GM21367 (cell line): Measurements from ENCODE around the gene KASH5.
"Not testable (repeated sequence)": the region's sequence is repeated elsewhere in the genome, so short reads cannot be mapped to it uniquely, and the experiment has no call there.

ENCODE experiments used
- ATAC-seq: cut with Tn5 transposase; IDR thresholded peaks from one replicate; pipeline ENCODE4 v1.9.1; 2021; ENCODE audit not compliant: unreplicated experiment

The KASH5 gene

DNA sequence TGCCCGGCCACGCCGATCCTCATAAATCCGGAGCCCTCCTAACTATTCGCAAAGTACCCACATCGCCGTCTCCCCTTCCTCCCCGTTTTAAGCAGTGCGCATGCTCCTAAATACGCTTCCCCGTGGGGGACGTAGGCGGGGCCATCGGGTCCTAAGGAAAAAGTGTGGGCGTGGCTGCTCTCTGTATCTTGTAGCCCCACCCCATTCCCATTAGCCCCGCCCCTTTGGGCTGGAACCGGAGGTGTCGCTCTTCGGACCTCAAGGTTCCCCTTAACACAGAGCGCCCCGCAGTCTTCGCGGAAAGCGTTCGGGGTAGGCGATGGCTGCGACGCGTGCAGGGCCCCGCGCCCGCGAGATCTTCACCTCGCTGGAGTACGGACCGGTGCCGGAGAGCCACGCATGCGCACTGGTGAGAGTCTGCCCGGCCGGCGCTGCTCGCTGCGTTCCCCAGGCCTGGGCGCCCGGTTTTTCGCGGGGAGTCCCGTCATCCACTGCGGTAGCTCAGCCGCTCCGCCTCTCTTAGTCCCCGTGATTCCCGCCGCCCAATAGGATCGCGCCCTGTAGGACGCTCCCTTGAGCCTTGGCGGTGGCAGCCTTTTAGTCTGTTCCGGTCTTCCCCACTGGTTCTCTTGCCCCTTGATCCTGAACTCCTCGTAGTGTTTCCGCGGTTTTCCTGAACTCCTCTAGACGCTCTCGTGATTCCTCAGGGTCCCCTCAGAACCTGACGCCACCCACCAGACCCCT, 65.1 kb downstream of the KASH5 start, which contains the start of gene ALDH16A1:
ALDH16A1 (plus strand) TSS at position 213 of the 744 bp plus-strand sequence; CDS start at position 320, 107 bp downstream.
- ATAC-seq = peak; percentile 79

DNA sequence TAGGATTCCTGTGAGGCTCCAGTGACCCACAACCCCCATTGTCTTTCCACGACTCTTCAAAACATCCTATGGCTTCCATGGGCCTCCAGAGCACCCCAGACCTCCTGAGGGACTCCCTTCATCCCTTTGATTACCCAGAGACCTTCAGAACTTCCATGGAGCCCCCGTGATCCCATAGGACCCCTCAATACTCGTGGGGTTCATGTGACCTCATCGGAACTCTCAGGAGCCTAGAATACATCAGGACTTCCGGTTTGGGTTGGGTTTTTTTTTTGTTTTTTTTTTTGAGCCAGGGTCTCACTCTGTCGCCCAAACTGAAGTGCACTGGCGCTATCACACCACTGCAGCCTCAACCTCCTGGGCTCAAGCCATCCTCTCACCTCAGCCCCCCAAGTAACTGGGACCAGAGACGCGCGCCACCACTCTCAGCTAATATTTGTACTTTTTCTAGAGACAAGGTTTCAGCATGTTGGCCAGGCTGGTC, 65.8 kb downstream of the KASH5 start:
- ATAC-seq = no peak

DNA sequence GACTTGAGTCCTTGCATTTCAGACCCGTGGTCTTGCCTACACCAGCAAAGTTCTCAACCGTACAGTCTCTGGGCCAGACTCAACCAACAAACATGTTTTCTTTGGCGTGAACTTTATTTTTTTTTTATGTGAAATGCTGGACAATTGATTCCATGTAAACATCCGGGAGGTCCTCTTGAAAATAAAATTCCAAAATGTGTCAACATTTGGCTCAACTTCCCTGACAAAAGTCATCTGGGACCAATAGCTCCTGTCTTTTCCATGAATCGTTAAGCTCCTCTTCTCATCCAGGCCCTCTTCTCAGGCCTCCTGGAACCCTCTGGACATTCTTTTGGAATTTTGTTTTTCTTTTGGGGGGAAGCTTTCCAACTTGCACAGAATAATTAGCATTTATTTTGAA, 67.7 kb downstream of the KASH5 start:
- no peak for ATAC-seq

GRCh38 chr19:49456326-49456725, 68.3 kb downstream of the KASH5 start:
- ATAC-seq = no peak

- no peak for ATAC-seq
These were observed 70.5 kb downstream of the KASH5 start for GRCh38 chr19:49458567-49458903.

DNA sequence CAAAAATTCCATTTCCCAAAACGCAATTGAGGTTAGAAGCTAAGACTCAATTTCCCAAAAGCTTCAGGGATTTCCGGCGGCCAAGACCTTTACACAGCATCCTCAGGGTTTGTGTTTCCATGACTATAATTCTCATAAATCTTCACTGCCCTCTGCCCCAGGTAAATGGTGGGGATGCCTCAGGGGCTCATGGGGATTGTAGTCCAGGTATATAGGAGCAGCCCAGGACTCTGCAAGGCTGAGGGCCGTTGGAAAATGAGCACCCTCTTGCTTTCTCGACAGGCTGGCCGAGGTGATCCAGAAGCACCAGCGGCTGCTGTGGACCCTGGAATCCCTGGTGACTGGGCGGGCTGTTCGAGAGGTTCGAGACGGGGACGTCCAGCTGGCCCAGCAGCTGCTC, 71.3 kb downstream of the KASH5 start:
- ATAC-seq = no peak

- not testable (repeated sequence) for ATAC-seq
These were observed 73.1 kb downstream of the KASH5 start for GRCh38 chr19:49461130-49461529.

DNA sequence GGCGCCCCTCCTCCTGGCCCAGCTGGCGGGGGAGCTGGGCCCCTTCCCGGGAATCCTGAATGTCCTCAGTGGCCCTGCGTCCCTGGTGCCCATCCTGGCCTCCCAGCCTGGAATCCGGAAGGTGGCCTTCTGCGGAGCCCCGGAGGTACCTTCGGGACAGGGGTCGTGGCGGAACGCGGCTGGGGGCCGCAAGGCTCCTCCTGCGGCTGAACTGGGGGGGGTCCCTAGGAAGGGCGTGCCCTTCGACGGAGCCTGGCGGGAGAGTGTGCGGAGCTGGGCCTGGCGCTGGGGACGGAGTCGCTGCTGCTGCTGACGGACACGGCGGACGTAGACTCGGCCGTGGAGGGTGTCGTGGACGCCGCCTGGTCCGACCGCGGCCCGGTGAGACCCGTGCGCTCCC, 73.6 kb downstream of the KASH5 start:
- ATAC-seq = no peak

GRCh38 chr19:49462492-49462891, 74.4 kb downstream of the KASH5 start:
- ATAC-seq = no peak

GRCh38 chr19:49463960-49464740, 76.1 kb downstream of the KASH5 start:
- no peak for ATAC-seq

GRCh38 chr19:49465371-49465770, 77.3 kb downstream of the KASH5 start:
- ATAC-seq = no peak
